K562 (cell line): ENCODE data around the gene SCN4B. TPM values are rescaled to one million over a fixed set of nuclear protein-coding genes. Genes with fewer than 3 reads are reported as not detected.

Source experiments
- CBFA2T3 ChIP-seq: fragments of 450-650 bp; IDR thresholded peaks from 2 replicates; pipeline ENCODE4 v1.6.1; 2017
- CHD4 ChIP-seq: fragments of 200-600 bp; sonication (generic); IDR thresholded peaks from 3 replicates; pipeline ENCODE4 v1.6.1; 2012; ENCODE audit warnings: low read depth, mild to moderate bottlenecking, mixed read lengths, low read length, inconsistent platforms; ENCODE audit not compliant: insufficient read depth, insufficient replicate concordance, poor library complexity, severe bottlenecking
- E2F6 ChIP-seq, 2 experiments: IDR thresholded peaks; 2 replicates each; pipeline ENCODE4 v1.6.1; 2011; ENCODE audit warnings: borderline replicate concordance in 1 of 2, control low read depth in 1 of 2, low read depth in 1 of 2, low read length in 1 of 2, mild to moderate bottlenecking in 1 of 2, mixed read lengths in 1 of 2, moderate library complexity in 1 of 2; ENCODE audit not compliant: insufficient read depth in 1 of 2, insufficient read length in 1 of 2, poor library complexity in 1 of 2, severe bottlenecking in 1 of 2; ENCODE audit errors: extremely low read depth in 1 of 2
- FOS ChIP-seq: IDR thresholded peaks from 3 replicates; pipeline ENCODE4 v1.6.1; 2011; ENCODE audit not compliant: insufficient read length; ENCODE audit errors: extremely low read depth
- HCFC1 ChIP-seq: IDR thresholded peaks from 2 replicates; pipeline ENCODE4 v1.6.1; 2012; ENCODE audit warnings: low read depth, low read length, improper control_type of control experiment
- KDM1A ChIP-seq, 2 experiments: fragments of 450-650 bp; IDR thresholded peaks; 2 replicates each; pipeline ENCODE4 v1.6.1; 2016; ENCODE audit warnings: mild to moderate bottlenecking in 2 of 2
- MLX ChIP-seq, 2 experiments: fragments of 450-650 bp in 1 of 2; sonication (generic) in 1 of 2; formaldehyde crosslinking; conservative IDR thresholded peaks; 2 replicates each; pipeline versions ENCODE4 v1.4.0 to v1.8.1; 2020 to 2022; ENCODE audit warnings: mild to moderate bottlenecking in 1 of 2, missing genetic modification reagents in 1 of 2
- RBM22 ChIP-seq: fragments of 200-400 bp; formaldehyde crosslinking; IDR thresholded peaks from 2 replicates; pipeline ENCODE4 v1.6.1; 2018; ENCODE audit warnings: low read length, low read depth; ENCODE audit not compliant: poor library complexity, severe bottlenecking
- SIN3B ChIP-seq: fragments of 450-650 bp; IDR thresholded peaks from 2 replicates; pipeline ENCODE4 v1.6.1; 2017; ENCODE audit warnings: low read depth, mild to moderate bottlenecking, moderate library complexity
- SNRNP70 ChIP-seq: fragments of 200-400 bp; formaldehyde crosslinking; optimal IDR thresholded peaks from 2 replicates; pipeline ENCODE3; 2017; ENCODE audit warnings: low read depth, low read length
- VEZF1 ChIP-seq: fragments of 200-800 bp; sonication (Bioruptor generic); IDR thresholded peaks from 2 replicates; pipeline ENCODE4 v1.6.1; 2017; ENCODE audit warnings: missing genetic modification characterization, missing compliant biosample characterization
- YY1 ChIP-seq, 3 experiments: IDR thresholded peaks; 2 replicates each; pipeline ENCODE4 v1.6.1; 2011; ENCODE audit warnings: low read length in 2 of 3, mild to moderate bottlenecking in 2 of 3, moderate library complexity in 2 of 3, borderline replicate concordance in 1 of 3, control low read depth in 1 of 3, low read depth in 1 of 3; ENCODE audit not compliant: insufficient read depth in 3 of 3, insufficient replicate concordance in 2 of 3, control insufficient read depth in 1 of 3, insufficient read length in 1 of 3; ENCODE audit errors: extremely low read depth in 1 of 3
- ZBTB40 ChIP-seq, 2 experiments: fragments of 450-650 bp in 1 of 2; sonication (generic) in 1 of 2; formaldehyde crosslinking in 1 of 2; IDR thresholded peaks; 2 replicates each; pipeline versions ENCODE4 v1.7.1 to v1.9.0; 2016 to 2022; ENCODE audit warnings: inconsistent platforms in 1 of 2, mild to moderate bottlenecking in 1 of 2, missing genetic modification reagents in 1 of 2
- ZC3H4 ChIP-seq: sonication (generic); formaldehyde crosslinking; IDR thresholded peaks from 2 replicates; pipeline ENCODE4 v1.9.0; 2021; ENCODE audit warnings: missing genetic modification reagents, borderline replicate concordance
- polyA plus RNA-seq, 8 experiments: library from polyadenylated mRNA; depleted of rRNA in 4 of 8; stranded (reverse) in 5 of 8; unstranded in 3 of 8; fragments of >200 nt; fragmentation: Nextera tagmentation in 2 of 8; fragmentation: Illumina TruSeq in 1 of 8; extraction: Ambion mirVana in 2 of 8; extraction: Trizol in 1 of 8; gene quantifications; 2 replicates each; pipeline versions ENCODE4 v1.2.1 to v1.2.3, GENCODE V29; 2011 to 2014; ENCODE audit warnings: inconsistent platforms in 1 of 8, missing spikeins in 1 of 8
- total RNA-seq, 7 experiments: library from RNA; depleted of rRNA in 6 of 7; stranded (reverse); fragments of >200 nt in 6 of 7; fragmentation: Illumina TruSeq in 2 of 7; extraction: Trizol in 2 of 7; gene quantifications; 2 replicates each; pipeline versions ENCODE4 v1.2.1 to v1.2.3, GENCODE V29; 2011 to 2021; ENCODE audit warnings: low replicate concordance in 1 of 7

The SCN4B gene
- total and polyA plus RNA-seq, 9 of the 15 experiments (the other 6 are each of a cell fraction or from before 2014, with no cell fraction given): 0.03 TPM; not detected in 8

- TF ChIP-seq ZBTB40 (IDR thresholded peaks at IDR 0.05): no peak
- no peak for TF ChIP-seq ZBTB40 (CRISPR knock-in tag; IDR thresholded peaks at IDR 0.05)
- no peak for TF ChIP-seq KDM1A (IDR thresholded peaks at IDR 0.05)
- no peak for TF ChIP-seq CBFA2T3
- no peak for TF ChIP-seq HCFC1
- peak; percentile 48; the same call in 1 of the 2 replicates for TF ChIP-seq VEZF1
- no peak for TF ChIP-seq SIN3B
- TF ChIP-seq YY1 (IDR thresholded peaks at IDR 0.05; ENCODE audit: borderline replicate concordance in 1 of 3, control insufficient read depth in 1 of 3, extremely low read depth in 1 of 3, insufficient read depth in 3 of 3, insufficient read length in 1 of 3, insufficient replicate concordance in 2 of 3, low read depth in 1 of 3, low read length in 2 of 3): peak in 2 of 3 experiments; percentile 10 to 30
- TF ChIP-seq FOS: no peak
- TF ChIP-seq ZC3H4 (CRISPR knock-in tag): no peak
- no peak for TF ChIP-seq E2F6 (IDR thresholded peaks at IDR 0.05; ENCODE audit: borderline replicate concordance in 1 of 2, extremely low read depth in 1 of 2, insufficient read depth in 1 of 2, insufficient read length in 1 of 2, low read depth in 1 of 2, low read length in 1 of 2, poor library complexity in 1 of 2, severe bottlenecking in 1 of 2)
- no peak for TF ChIP-seq SNRNP70
- no peak for TF ChIP-seq MLX (CRISPR knock-in tag; conservative IDR thresholded peaks at IDR 0.05)
- no peak for TF ChIP-seq CHD4
- TF ChIP-seq RBM22: no peak
Measured at GRCh38 chr11:118198370-118198769, 45.7 kb upstream of the SCN4B start (continued).
